KMS-11 (cell line): Measurements from ENCODE around the gene LARGE1.

Experiments used
- H2AFZ ChIP-seq: fragments of 200-600 bp; sonication (generic); 2 replicates; pipeline ENCODE4 v1.6.1; 2016; ENCODE audit warnings: antibody characterized with exemption, mixed run types, low read depth
- H3K27ac ChIP-seq: fragments of 200-600 bp; sonication (generic); 2 replicates; pipeline ENCODE4 v1.6.1; 2016; ENCODE audit warnings: mild to moderate bottlenecking, mixed run types
- H3K27me3 ChIP-seq: fragments of 200-600 bp; sonication (generic); 2 replicates; pipeline ENCODE4 v1.6.1; 2017; ENCODE audit warnings: mild to moderate bottlenecking, low read depth, mixed run types, moderate library complexity; ENCODE audit not compliant: insufficient read depth
- H3K36me3 ChIP-seq: fragments of 200-600 bp; sonication (generic); 2 replicates; pipeline ENCODE4 v1.6.1; 2017; ENCODE audit warnings: mild to moderate bottlenecking, mixed run types; ENCODE audit not compliant: insufficient read depth
- H3K4me1 ChIP-seq: fragments of 200-600 bp; sonication (generic); 2 replicates; pipeline ENCODE4 v1.6.1; 2016; ENCODE audit warnings: mild to moderate bottlenecking, low read depth, mixed run types; ENCODE audit not compliant: poor library complexity, severe bottlenecking
- H3K4me2 ChIP-seq: fragments of 200-600 bp; sonication (generic); 2 replicates; pipeline ENCODE4 v1.7.0; 2016; ENCODE audit warnings: mild to moderate bottlenecking, mixed run types
- H3K4me3 ChIP-seq: fragments of 200-600 bp; sonication (generic); IDR thresholded peaks from 2 replicates; pipeline ENCODE4 v1.6.1; 2017; ENCODE audit warnings: low read depth, low read length, mixed read lengths; ENCODE audit not compliant: insufficient read depth
- H3K79me2 ChIP-seq: fragments of 200-600 bp; sonication (generic); 2 replicates; pipeline ENCODE4 v1.6.1; 2016; ENCODE audit warnings: low read depth, mixed run types; ENCODE audit not compliant: insufficient read depth
- H3K9ac ChIP-seq: fragments of 200-600 bp; sonication (generic); 2 replicates; pipeline ENCODE4 v1.6.1; 2016; ENCODE audit warnings: mild to moderate bottlenecking, mixed run types
- H4K20me1 ChIP-seq: fragments of 200-600 bp; sonication (generic); 2 replicates; pipeline ENCODE4 v1.6.1; 2016; ENCODE audit warnings: mild to moderate bottlenecking, mixed run types; ENCODE audit not compliant: insufficient read depth
- TF ChIP-seq, protein P1 (sequence below): fragments of 200-600 bp; sonication (generic); conservative IDR thresholded peaks from 2 replicates; pipeline ENCODE4 v1.6.1; 2017; ENCODE audit warnings: low read depth, mild to moderate bottlenecking, antibody characterized with exemption, low read length, moderate library complexity, mixed read lengths

LARGE1 gene

DNA sequence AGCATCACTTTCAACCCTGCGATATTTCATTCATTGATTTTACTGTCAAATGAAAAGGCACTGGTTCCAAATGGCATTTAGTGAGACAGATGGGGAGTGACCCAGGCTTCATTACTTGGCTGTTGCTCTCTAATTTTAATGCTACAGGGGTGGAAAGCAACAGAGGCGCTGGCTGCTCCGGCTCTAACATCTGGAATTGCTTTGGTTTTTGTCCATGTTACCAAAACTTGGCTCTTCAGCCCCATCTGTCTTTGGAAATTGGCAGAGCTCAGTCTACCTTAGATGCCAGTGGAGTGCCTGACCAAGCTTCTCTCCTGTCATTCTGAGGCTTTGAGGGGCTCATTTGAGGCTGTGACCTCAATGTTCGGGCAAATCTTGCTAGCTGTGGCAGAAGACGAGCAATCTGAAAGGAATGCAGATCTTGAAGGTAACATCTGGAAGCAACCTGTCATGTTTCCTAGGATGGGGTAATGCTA is 452.6 kb downstream of the LARGE1 start:
- no peak overlapping the region for H3K9ac ChIP-seq
- H3K36me3 ChIP-seq = no peaks in the 10 kb centered on the region
- TF ChIP-seq, protein P1, sequence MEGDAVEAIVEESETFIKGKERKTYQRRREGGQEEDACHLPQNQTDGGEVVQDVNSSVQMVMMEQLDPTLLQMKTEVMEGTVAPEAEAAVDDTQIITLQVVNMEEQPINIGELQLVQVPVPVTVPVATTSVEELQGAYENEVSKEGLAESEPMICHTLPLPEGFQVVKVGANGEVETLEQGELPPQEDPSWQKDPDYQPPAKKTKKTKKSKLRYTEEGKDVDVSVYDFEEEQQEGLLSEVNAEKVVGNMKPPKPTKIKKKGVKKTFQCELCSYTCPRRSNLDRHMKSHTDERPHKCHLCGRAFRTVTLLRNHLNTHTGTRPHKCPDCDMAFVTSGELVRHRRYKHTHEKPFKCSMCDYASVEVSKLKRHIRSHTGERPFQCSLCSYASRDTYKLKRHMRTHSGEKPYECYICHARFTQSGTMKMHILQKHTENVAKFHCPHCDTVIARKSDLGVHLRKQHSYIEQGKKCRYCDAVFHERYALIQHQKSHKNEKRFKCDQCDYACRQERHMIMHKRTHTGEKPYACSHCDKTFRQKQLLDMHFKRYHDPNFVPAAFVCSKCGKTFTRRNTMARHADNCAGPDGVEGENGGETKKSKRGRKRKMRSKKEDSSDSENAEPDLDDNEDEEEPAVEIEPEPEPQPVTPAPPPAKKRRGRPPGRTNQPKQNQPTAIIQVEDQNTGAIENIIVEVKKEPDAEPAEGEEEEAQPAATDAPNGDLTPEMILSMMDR = no peak
- no peaks in the 10 kb centered on the region for H3K27me3 ChIP-seq
- peaks cover 27% of the 10 kb centered on the region for H3K4me1 ChIP-seq
- H2AFZ ChIP-seq = no peak overlapping the region
- no peaks in the 10 kb centered on the region for H3K79me2 ChIP-seq
- no peak overlapping the region for H3K4me2 ChIP-seq
- no peaks in the 10 kb centered on the region for H4K20me1 ChIP-seq
- no peak overlapping the region for H3K27ac ChIP-seq
- no peak overlapping the region for H3K4me3 ChIP-seq

- Histone ChIP-seq H3K9ac (no peak overlapping the region), H3K27me3 (no peaks in the 10 kb centered on the region), H3K4me3 (no peak overlapping the region), H3K4me1 (peaks cover 22% of the 10 kb centered on the region), H4K20me1 (no peaks in the 10 kb centered on the region), H3K27ac (no peak overlapping the region), H3K79me2 (no peaks in the 10 kb centered on the region), H3K36me3 (no peaks in the 10 kb centered on the region), H3K4me2 (no peak overlapping the region), H2AFZ (no peak overlapping the region)
- TF ChIP-seq, protein P1 = no peak
Measured at GRCh38 chr22:33467080-33467479, 453.2 kb downstream of the LARGE1 start.

DNA sequence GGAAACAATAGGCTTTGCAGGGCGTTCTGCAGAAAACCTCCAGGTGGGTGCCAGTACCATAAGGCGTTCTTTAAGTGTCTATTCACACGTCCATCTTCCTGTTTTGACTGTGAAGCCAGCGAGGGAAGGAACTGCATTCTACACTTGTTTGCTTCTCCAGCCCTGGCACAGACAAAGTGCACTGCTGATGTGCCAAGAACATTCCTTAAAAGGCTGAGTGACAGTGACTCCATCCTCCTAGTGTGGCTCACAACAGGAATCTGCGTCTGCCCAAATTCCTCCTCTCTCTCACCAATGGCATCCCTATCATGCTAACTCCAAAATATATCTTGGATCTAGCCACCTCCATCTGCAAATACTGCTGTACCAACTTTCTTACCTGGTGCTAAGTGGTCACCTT is 454.7 kb downstream of the LARGE1 start:
- Histone ChIP-seq H3K27me3 (no peaks in the 10 kb centered on the region), H3K4me2 (no peak overlapping the region), H3K4me3 (no peak overlapping the region), H3K79me2 (no peaks in the 10 kb centered on the region), H2AFZ (no peak overlapping the region), H4K20me1 (no peaks in the 10 kb centered on the region), H3K27ac (no peak overlapping the region), H3K9ac (no peak overlapping the region), H3K4me1 (peaks cover 6% of the 10 kb centered on the region), H3K36me3 (no peaks in the 10 kb centered on the region)
- TF ChIP-seq, protein P1 = no peak

DNA sequence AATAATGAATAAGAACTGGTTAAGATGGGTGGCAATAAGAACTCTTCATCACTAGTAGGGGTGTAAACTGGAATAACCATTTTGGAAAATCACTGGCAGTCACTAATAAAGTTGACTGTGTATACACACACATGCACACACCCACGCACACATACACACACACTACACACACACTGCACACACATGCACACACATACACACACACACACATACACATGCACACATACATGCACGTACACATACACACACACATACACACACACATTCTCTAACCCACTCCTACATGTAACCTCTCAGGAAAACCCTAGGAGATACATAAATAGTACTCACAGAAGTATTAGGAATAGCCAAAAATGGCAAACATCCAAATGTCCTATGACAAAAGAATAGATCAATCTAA is 455.6 kb downstream of the LARGE1 start:
- H3K79me2 ChIP-seq = no peaks in the 10 kb centered on the region
- no peak overlapping the region for H3K4me3 ChIP-seq
- no peak overlapping the region for H3K27ac ChIP-seq
- no peak overlapping the region for H3K9ac ChIP-seq
- H3K27me3 ChIP-seq = no peaks in the 10 kb centered on the region
- H3K36me3 ChIP-seq = no peaks in the 10 kb centered on the region
- H3K4me2 ChIP-seq = no peak overlapping the region
- TF ChIP-seq, protein P1 = no peak
- H4K20me1 ChIP-seq = no peaks in the 10 kb centered on the region
- no peak overlapping the region for H2AFZ ChIP-seq
- H3K4me1 ChIP-seq = no peaks in the 10 kb centered on the region
